NCI-H2227 treated with DMSO at 0.1 percent for 48 hours (cell line): Measurements from ENCODE around the gene DLG4.

ENCODE experiments used
- DNase-seq: peaks from one replicate; lab custom pipeline; 2025; lab: John Stamatoyannopoulos, UW

Gene DLG4

GRCh38 chr17:7219812-7220592, at the start of gene DLG4, which contains the start of gene ACADVL:
DLG4 (minus strand) TSS chr17:7219836.
ACADVL (plus strand) TSS chr17:7219938; CDS start chr17:7219985, 47 bp downstream.
- DNase-seq, result peak; percentile 58

GRCh38 chr17:7266784-7267183, 47.1 kb upstream of the DLG4 start:
- DNase-seq, result no peak

GRCh38 chr17:7263801-7264078, 44.1 kb upstream of the DLG4 start:
- DNase-seq, result no peak

- DNase-seq, result no peak
These were observed 43.5 kb upstream of the DLG4 start for GRCh38 chr17:7262935-7263800.

GRCh38 chr17:7262192-7262934, 42.7 kb upstream of the DLG4 start, which contains the start of gene CLDN7:
CLDN7 (minus strand) TSS chr17:7262478; CDS start chr17:7262043, 435 bp downstream.
- no peak for DNase-seq

GRCh38 chr17:7261379-7262191, 41.9 kb upstream of the DLG4 start:
- no peak for DNase-seq

GRCh38 chr17:7260651-7261378, 41.2 kb upstream of the DLG4 start:
- no peak for DNase-seq

GRCh38 chr17:7260151-7260550, 40.5 kb upstream of the DLG4 start:
- DNase-seq, result no peak

- no peak for DNase-seq
These were observed 39.9 kb upstream of the DLG4 start for GRCh38 chr17:7259555-7259889.

GRCh38 chr17:7258731-7259554, 39.3 kb upstream of the DLG4 start:
- DNase-seq, result no peak

- no peak for DNase-seq
These were observed 37.3 kb upstream of the DLG4 start for GRCh38 chr17:7256766-7257456.

GRCh38 chr17:7254511-7254910, 34.9 kb upstream of the DLG4 start:
- DNase-seq, result no peak

GRCh38 chr17:7253082-7253481, 33.4 kb upstream of the DLG4 start:
- DNase-seq, result no peak

- DNase-seq, result peak; percentile 93
These were observed 32.8 kb upstream of the DLG4 start, which contains the start of gene ELP5 for GRCh38 chr17:7252176-7253043. ELP5 (plus strand) TSS chr17:7252215; CDS start chr17:7252551, 336 bp downstream.

GRCh38 chr17:7251661-7252175, 32.1 kb upstream of the DLG4 start, which contains the start of gene CTDNEP1:
CTDNEP1 (minus strand) TSS chr17:7251734; CDS start chr17:7251296, 438 bp downstream.
- peak; percentile 97 for DNase-seq

- no peak for DNase-seq
These were observed 31.3 kb upstream of the DLG4 start for GRCh38 chr17:7250695-7251627.

GRCh38 chr17:7249830-7250229, 30.2 kb upstream of the DLG4 start:
- DNase-seq, result no peak
